ENCODE measurements around the gene KRT10.

Gene KRT10

DNA sequence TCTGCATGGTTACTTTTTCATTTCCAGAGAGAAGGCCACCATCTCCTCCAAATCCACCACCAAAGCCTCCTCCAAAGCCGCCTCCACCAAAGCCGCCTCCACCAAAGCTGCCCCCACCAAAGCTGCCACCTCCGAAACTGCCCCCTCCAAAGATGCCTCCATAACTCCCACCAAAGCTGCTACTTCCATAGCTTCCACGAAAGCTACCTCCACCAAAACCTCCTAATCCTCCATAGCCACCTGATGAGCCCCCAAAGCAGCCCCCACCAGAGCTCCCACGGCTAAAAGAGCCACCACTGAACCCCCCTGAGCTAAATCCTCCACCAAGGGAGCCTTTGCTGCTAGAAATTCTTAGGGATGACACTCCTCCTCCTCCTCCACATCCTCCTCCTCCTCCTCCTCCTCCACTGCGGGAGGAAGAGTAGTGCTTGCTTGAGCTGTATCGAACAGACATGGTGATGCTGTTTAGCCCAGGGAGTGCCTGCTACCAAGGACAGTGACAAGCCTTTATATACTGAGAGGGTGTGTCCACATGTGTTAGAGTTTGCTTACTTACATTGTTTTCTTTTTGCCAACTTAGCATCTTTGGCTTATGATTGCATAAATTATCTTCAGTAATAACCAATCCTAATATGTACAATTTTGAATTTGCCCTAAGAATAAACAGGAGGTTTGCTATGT, at the start of gene KRT10:
Gene KRT10 (minus strand): TSS at position 483 of the 681 bp plus-strand sequence. CDS start 29 bp downstream, at position 454.
- TF ChIP-seq, protein P1, sequence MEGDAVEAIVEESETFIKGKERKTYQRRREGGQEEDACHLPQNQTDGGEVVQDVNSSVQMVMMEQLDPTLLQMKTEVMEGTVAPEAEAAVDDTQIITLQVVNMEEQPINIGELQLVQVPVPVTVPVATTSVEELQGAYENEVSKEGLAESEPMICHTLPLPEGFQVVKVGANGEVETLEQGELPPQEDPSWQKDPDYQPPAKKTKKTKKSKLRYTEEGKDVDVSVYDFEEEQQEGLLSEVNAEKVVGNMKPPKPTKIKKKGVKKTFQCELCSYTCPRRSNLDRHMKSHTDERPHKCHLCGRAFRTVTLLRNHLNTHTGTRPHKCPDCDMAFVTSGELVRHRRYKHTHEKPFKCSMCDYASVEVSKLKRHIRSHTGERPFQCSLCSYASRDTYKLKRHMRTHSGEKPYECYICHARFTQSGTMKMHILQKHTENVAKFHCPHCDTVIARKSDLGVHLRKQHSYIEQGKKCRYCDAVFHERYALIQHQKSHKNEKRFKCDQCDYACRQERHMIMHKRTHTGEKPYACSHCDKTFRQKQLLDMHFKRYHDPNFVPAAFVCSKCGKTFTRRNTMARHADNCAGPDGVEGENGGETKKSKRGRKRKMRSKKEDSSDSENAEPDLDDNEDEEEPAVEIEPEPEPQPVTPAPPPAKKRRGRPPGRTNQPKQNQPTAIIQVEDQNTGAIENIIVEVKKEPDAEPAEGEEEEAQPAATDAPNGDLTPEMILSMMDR (IDR thresholded peaks at IDR 0.05; ENCODE audit: low read depth, low read length): no peak
- no peak within 1 kb of the TSS for H3K4me3 ChIP-seq (ENCODE audit: low read depth, low read length)

DNA sequence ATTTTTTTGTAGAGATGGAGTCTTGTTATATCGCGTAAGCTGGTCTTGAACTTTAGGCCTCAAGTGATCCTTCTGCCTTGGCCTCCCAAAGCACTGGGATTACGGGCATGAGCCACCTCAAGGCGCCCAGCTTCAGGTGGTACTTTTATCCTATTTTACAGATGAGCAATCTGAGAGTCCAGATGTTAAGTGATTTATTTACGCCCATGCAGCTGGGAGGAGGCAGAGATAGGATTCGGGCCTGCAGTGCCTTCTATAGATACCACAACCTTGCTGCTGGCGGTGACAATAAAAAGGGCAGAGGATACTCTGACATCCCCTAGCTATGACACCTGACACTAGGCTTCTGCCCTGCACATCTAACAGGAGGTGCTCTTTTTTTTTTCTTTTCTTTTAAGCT, 48.9 kb upstream of the KRT10 start:
- TF ChIP-seq, protein P1 (IDR thresholded peaks at IDR 0.05; ENCODE audit: low read depth, low read length): no peak
- H3K4me3 ChIP-seq (ENCODE audit: low read depth, low read length): no peak overlapping the region

DNA sequence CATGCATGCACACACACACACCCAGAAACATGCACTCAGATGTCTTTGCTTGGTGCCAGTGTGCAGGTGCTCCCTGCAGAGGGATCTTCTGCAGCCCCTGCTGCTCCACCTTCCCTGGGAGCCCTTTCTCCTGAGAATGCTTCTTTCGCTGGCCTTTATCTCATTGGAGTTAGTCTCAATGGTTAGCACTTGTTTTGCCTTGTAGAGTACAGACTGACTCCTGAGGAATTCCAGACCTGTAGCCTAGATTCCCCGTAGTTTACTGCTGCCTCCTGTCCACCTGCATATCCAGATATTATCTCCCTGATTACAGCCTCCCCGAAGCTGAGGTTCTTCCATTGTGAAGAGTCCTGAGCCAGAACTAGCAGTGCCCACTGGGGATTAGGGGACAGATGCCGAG, 47.7 kb upstream of the KRT10 start:
- H3K4me3 ChIP-seq (ENCODE audit: low read depth, low read length): no peak overlapping the region
- TF ChIP-seq, protein P1 (IDR thresholded peaks at IDR 0.05; ENCODE audit: low read depth, low read length): no peak

DNA sequence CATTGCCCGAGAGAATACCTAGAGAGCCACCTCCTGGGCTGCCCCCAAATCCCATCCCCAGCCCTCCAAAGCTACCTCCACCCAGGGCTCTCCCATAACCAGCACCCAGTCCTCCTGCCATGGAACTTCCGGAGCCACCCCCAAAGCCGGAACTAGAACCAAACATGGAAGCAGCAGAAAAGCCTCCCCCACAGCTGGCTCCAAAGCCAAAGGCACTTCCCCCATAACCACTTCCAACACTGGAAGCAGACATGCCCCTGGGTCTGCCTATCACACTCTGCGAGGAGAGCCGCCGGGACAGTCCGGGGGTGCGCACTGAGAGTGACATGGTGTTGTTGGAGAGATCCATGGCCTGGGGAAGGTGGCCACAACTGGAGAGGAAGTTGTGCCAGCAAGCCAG, 44.4 kb upstream of the KRT10 start, which contains the start of gene KRT12:
Gene KRT12 (minus strand): TSS at position 386 of the 400 bp plus-strand sequence. CDS start 37 bp downstream, at position 349.
- TF ChIP-seq, protein P1 (IDR thresholded peaks at IDR 0.05; ENCODE audit: low read depth, low read length): no peak
- H3K4me3 ChIP-seq (ENCODE audit: low read depth, low read length): no peak within 1 kb of the TSS

DNA sequence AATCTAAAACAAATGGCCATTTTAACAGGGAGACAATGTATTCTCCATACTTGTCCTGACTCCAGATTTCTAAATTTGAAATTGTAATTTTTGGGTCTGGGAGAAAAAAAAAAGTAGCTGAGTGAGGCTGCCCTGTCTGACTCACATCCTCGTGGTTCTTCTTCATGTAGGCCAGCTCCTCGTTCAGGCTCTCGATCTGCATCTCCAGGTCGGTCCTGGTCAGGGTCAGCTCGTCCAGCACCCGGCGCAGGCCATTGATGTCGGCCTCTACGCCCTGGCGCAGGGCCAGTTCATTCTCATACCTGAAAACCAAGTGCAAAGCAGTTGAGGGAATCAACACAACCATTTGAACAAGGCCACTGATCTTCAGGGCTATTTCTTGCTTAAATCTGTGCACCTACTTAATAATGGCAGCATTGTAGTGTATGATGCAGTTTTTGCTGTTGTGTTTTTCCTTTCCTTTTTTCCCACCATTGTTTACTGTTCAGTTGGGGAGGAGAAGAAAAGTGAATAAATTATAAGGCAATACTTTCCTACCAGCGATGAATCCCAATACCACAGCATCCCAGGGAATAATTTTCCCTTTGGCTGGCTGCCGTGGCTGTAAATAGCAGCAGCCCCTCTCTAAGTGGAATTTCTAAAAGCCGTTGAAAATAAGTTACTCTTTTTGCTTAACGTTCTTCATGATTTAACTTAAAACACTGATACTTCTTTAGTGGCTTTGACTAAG, 42.4 kb upstream of the KRT10 start:
- no peak overlapping the region for H3K4me3 ChIP-seq (ENCODE audit: low read depth, low read length)
- TF ChIP-seq, protein P1 (IDR thresholded peaks at IDR 0.05; ENCODE audit: low read depth, low read length): no peak

DNA sequence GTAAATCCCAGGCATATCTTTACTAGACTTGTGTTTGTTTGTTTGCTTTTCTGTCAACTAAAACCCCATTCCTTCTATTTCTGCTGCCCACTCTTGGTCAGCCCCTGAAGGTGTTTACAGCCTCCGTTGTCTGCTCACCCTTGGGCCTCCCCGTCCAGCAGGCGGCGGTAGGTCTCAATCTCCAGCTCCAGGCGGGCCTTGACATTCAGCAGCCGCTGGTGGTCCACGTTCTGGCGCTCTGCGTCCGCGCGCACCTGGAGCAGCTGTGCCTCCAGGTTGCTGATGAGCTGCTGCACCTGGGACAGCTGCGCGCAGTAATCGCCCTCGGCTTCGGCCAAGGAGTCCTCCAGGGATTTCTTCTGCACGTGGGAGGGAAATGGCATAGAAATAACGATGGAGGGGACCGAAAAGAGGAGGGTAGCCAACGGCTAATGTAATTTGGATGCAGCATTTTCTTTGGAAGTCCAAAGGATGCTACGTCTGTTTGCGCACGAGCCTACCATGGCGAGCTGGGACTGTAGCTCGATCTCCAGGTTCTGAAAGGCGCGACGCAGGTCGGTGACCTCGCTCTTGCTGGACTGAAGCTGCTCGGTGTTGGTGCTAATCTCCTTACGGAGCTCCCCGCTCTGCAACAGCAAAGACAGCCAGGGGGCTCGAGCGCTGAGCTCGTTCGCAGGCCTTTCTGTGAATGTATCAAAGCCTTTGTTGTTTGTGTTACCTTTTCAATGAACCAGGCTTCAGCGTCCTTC, 40.7 kb upstream of the KRT10 start:
- TF ChIP-seq, protein P1 (IDR thresholded peaks at IDR 0.05; ENCODE audit: low read depth, low read length): peak; percentile 20; the same call in 1 of the 2 replicates
- H3K4me3 ChIP-seq (ENCODE audit: low read depth, low read length): no peak overlapping the region

All from WI38 (cell line).